Uterus (tissue), 4 donors: Measurements from ENCODE around the gene FXYD6. TPM values are rescaled to one million over a fixed set of nuclear protein-coding genes. Genes with fewer than 3 reads are reported as not detected.

Experiments used
- DNase-seq, 2 donors: peaks; one replicate each; pipeline ENCODE4 v3.0.0-alpha.2; 2019 to 2020
- H3K27ac ChIP-seq, 2 donors: fragments of 200-600 bp; sonication (generic); 1 replicate in 1 of 2; 2 replicates in 1 of 2; pipeline ENCODE4 v1.5.1; 2016 to 2018
- H3K27me3 ChIP-seq, 2 donors: fragments of 200-600 bp; sonication (generic); one replicate each; pipeline ENCODE4 v1.5.1; 2018 to 2019; ENCODE audit warnings: control low read depth in 1 of 2
- H3K36me3 ChIP-seq, 2 donors: fragments of 200-600 bp; sonication (generic); one replicate each; pipeline ENCODE4 v1.5.1; 2019; ENCODE audit warnings: control low read depth in 1 of 2
- H3K4me1 ChIP-seq, 2 donors: fragments of 200-600 bp; sonication (generic); one replicate each; pipeline ENCODE4 v1.5.1; 2018 to 2019; ENCODE audit warnings: control low read depth in 1 of 2
- H3K4me3 ChIP-seq, 2 donors: fragments of 200-600 bp; sonication (generic); 1 replicate in 1 of 2; 2 replicates in 1 of 2; pipeline ENCODE4 v1.5.1; 2018 to 2019; ENCODE audit warnings: mild to moderate bottlenecking in 1 of 2
- H3K9me3 ChIP-seq, 2 donors: fragments of 200-600 bp; sonication (generic); one replicate each; pipeline ENCODE4 v1.5.1; 2019; ENCODE audit warnings: control low read depth in 1 of 2
- CTCF ChIP-seq, 4 experiments: fragments of 200-600 bp in 2 of 4; fragments of 450-650 bp in 2 of 4; sonication (generic) in 2 of 4; IDR thresholded peaks; one replicate each; pipeline ENCODE4 v1.5.1; 2016 to 2019; ENCODE audit warnings: antibody characterized with exemption in 4 of 4, mild to moderate bottlenecking in 2 of 4, moderate library complexity in 1 of 4
- POLR2A ChIP-seq, 2 donors: fragments of 450-650 bp; IDR thresholded peaks; one replicate each; pipeline ENCODE4 v1.6.1; 2016; ENCODE audit warnings: antibody characterized with exemption in 2 of 2, mild to moderate bottlenecking in 1 of 2, moderate library complexity in 1 of 2
- intact Hi-C: fragments of 100-400 bp; cut with DNase I; formaldehyde crosslinking; loops from one replicate; pipeline ENCODE4 v1.15.1; 2023; ENCODE audit warnings: low total_unique reads
- total RNA-seq, 4 donors: library from RNA; depleted of rRNA in 3 of 4; stranded (reverse); fragments of >200 nt in 3 of 4; gene quantifications; one replicate each; pipeline versions ENCODE4 v1.1.0 to v1.2.4, GENCODE V29; 2014 to 2023
- donor health status: DM: yes; HTN: yes; CAD: no.

The FXYD6 gene
- total RNA-seq, 4 donors from 2014 or later, result 85.3 to 307 (median 192) TPM

DNA sequence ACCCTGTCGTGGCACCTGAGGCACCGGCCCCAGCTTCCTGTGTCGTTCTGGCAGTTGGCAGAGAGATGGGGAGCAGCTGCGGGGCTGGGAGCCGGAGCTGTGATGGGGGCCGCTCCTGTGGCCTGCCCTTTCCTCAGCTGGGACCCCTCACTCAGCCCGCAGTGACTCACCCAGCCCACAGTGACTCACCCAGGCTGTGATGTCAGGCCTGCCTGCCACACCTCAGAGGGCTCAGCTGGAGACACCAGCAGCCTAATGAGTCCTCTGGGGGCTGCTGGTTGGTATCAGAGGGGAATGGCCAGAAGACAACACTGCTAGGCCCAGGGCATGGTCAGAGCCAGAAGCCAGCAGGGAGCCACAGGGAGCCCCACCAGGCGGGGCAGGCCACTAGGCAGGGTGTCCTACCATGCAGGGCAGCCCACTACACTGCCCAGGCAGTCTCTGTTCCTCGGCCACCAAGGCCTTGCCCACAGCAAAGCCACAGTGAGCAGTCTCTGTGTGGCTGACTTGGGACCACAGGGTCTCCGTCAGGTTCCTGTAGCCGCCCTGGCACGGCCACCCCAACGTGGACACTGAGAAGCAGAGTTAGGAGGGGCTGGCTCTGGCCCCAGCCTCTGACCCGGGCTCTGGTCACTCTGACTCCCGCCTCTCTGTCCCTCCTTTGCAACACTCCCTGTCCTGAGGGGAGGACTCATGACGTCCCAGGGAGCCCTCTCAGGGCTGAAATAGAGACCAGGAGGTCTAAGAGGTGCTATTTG lies 47.7 kb downstream of the FXYD6 start:
- Histone ChIP-seq H3K27ac (peak overlapping the region in 1 of 2 donors; percentile 10), H3K4me1 (no peaks in the 10 kb centered on the region), H3K9me3 (no peaks in the 10 kb centered on the region), H3K36me3 (no peaks in the 10 kb centered on the region), H3K4me3 (no peak overlapping the region), H3K27me3 (no peaks in the 10 kb centered on the region)
- DNase-seq, result peak; percentile 48 to 64
- no peak for TF ChIP-seq POLR2A (IDR thresholded peaks at IDR 0.05)
- intact Hi-C loops, result no loop called here

- TF ChIP-seq POLR2A (IDR thresholded peaks at IDR 0.05) (no peak), CTCF (IDR thresholded peaks at IDR 0.05) (no peak)
- no peaks in the 10 kb centered on the region for H3K4me1 ChIP-seq
- no peaks in the 10 kb centered on the region for H3K27me3 ChIP-seq
- H3K4me3 ChIP-seq, result no peak overlapping the region
- no peak overlapping the region for H3K27ac ChIP-seq
- H3K9me3 ChIP-seq, result no peaks in the 10 kb centered on the region
- peak; percentile 14 for DNase-seq
- intact Hi-C loops, result no loop called here
- no peaks in the 10 kb centered on the region for H3K36me3 ChIP-seq
Measured at GRCh38 chr11:117827521-117828511, 48.6 kb downstream of the FXYD6 start.

DNA sequence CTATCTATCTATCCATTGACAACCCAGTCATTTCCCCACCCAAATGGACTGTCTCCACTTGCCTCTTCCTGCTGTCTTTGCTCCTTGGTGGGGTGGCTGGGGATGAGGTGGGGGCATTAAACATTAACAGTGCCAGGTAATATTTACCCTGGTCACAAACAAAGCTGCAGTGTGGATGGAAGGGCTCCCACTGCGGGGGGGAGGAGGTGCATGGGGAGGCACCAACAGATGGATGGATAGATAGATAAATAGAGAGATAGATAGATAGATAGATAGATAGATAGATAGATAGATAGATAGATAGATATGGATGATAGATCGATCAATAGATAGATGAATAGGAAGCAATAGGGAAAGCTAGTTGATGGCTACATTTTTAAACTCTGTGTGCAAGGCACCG lies 49.6 kb downstream of the FXYD6 start:
- DNase-seq, result peak; percentile 1 to 8

GRCh38 chr11:117826190-117826570 lies 50.3 kb downstream of the FXYD6 start:
- intact Hi-C loops, result no loop called here
- H3K4me3 ChIP-seq, result no peak overlapping the region
- H3K36me3 ChIP-seq, result no peaks in the 10 kb centered on the region
- H3K4me1 ChIP-seq, result no peaks in the 10 kb centered on the region
- H3K9me3 ChIP-seq, result no peaks in the 10 kb centered on the region
- no peak for TF ChIP-seq CTCF (IDR thresholded peaks at IDR 0.05)
- no peak for TF ChIP-seq POLR2A (IDR thresholded peaks at IDR 0.05)
- no peaks in the 10 kb centered on the region for H3K27me3 ChIP-seq
- H3K27ac ChIP-seq, result no peak overlapping the region
- DNase-seq, result peak in 1 of 2 donors; percentile 13

More for the DNA sequence above, 49.6 kb downstream of the FXYD6 start:
- no peaks in the 10 kb centered on the region for H3K27me3 ChIP-seq
- H3K9me3 ChIP-seq, result no peaks in the 10 kb centered on the region
- no peaks in the 10 kb centered on the region for H3K36me3 ChIP-seq
- intact Hi-C loops, result no loop called here
- H3K27ac ChIP-seq, result no peak overlapping the region
- no peak for TF ChIP-seq CTCF (IDR thresholded peaks at IDR 0.05)
- no peak for TF ChIP-seq POLR2A (IDR thresholded peaks at IDR 0.05)
- H3K4me3 ChIP-seq, result no peak overlapping the region
- no peaks in the 10 kb centered on the region for H3K4me1 ChIP-seq

DNA sequence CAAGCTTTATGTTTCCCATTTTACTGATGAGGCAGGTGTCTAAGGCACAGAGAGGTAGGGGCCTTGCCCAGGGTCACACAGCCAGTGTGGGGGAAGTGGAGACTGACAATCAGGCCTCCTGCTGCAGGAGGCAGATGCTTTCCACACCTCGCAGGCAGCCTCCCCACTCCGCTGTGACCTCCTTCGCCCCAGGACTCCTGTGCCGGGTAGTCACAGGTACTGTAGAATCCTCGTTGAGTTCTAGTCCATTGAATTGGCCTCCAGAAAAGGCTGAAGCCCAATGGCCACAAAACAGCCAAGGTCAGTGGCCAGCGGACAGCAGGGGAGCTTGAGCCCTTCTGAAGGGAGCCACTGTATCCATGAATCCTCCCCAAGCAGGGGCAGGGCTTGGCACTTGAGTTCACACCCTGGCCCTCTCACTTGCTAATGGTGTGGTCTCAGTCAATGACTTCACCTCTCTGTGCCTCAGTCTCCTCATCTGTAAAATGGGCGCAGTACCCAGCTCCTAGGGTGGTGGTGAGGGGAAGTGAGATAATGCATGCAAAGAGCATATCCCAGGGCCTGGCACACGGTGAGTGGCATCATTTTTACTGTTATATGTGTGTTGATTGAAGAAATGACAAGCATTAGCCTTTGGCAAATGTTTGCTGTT lies 50.8 kb downstream of the FXYD6 start:
- no peaks in the 10 kb centered on the region for H3K4me1 ChIP-seq
- H3K9me3 ChIP-seq, result no peaks in the 10 kb centered on the region
- no peaks in the 10 kb centered on the region for H3K27me3 ChIP-seq
- DNase-seq, result peak in 1 of 2 donors; percentile 15
- H3K27ac ChIP-seq, result no peak overlapping the region
- TF ChIP-seq CTCF (IDR thresholded peaks at IDR 0.05), result no peak
- TF ChIP-seq POLR2A (IDR thresholded peaks at IDR 0.05), result no peak
- no peaks in the 10 kb centered on the region for H3K36me3 ChIP-seq
- intact Hi-C loops, result no loop called here
- H3K4me3 ChIP-seq, result no peak overlapping the region
